Upper lobe of right lung (tissue), 1 donor: ENCODE measurements around the gene PALS2. TPM values are rescaled to one million over a fixed set of nuclear protein-coding genes. Genes with fewer than 3 reads are reported as not detected.
A peak's percentile ranks its signal among the peaks of the same experiment; 100 is the strongest.

Experiments
- ATAC-seq: fragments of 200-7000 bp; cut with Tn5 transposase; one replicate; pipeline ENCODE4 v1.9.1; 2020; ENCODE audit warnings: mild to moderate bottlenecking, moderate library complexity
- DNase-seq: peaks from one replicate; pipeline ENCODE4 v3.0.0-alpha.2; 2020
- H3K27ac ChIP-seq: fragments of 200-600 bp; one replicate; pipeline ENCODE4 v1.8.0; 2022
- H3K27me3 ChIP-seq: fragments of 200-600 bp; one replicate; pipeline ENCODE4 v1.8.0; 2022; ENCODE audit warnings: mild to moderate bottlenecking
- H3K36me3 ChIP-seq: fragments of 200-600 bp; one replicate; pipeline ENCODE4 v1.8.0; 2022
- H3K4me1 ChIP-seq: fragments of 200-600 bp; one replicate; pipeline ENCODE4 v1.8.0; 2022
- H3K4me3 ChIP-seq: fragments of 200-600 bp; one replicate; pipeline ENCODE4 v1.8.0; 2022; ENCODE audit warnings: mild to moderate bottlenecking
- H3K9me3 ChIP-seq: fragments of 200-600 bp; one replicate; pipeline ENCODE4 v1.8.0; 2022
- intact Hi-C: fragments of 100-400 bp; cut with DNase I; formaldehyde crosslinking; loops from one replicate; pipeline ENCODE4 v1.11.0; 2022
- long read RNA-seq: library from polyadenylated mRNA; unstranded; transcript quantifications from one replicate; pipeline ENCODE4 v2.0.0, GENCODE V29; 2021
- total RNA-seq: library from RNA; stranded (reverse); fragmentation: NEBNext Ultra II Directional; extraction: Animal tissue kit (Norgen Biotek cat#: 25700); gene quantifications from one replicate; pipeline ENCODE4 v1.2.1, GENCODE V29; 2021
- TF ChIP-seq, protein P1 (sequence below): fragments of 200-600 bp; IDR thresholded peaks from one replicate; pipeline ENCODE4 v1.8.0; 2022; ENCODE audit warnings: antibody characterized with exemption
- donor health status: DM: no; HTN: yes; CAD: no; lungs with severe emphysema.

PALS2 gene, protein sequence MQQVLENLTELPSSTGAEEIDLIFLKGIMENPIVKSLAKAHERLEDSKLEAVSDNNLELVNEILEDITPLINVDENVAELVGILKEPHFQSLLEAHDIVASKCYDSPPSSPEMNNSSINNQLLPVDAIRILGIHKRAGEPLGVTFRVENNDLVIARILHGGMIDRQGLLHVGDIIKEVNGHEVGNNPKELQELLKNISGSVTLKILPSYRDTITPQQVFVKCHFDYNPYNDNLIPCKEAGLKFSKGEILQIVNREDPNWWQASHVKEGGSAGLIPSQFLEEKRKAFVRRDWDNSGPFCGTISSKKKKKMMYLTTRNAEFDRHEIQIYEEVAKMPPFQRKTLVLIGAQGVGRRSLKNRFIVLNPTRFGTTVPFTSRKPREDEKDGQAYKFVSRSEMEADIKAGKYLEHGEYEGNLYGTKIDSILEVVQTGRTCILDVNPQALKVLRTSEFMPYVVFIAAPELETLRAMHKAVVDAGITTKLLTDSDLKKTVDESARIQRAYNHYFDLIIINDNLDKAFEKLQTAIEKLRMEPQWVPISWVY
- 15.6 TPM for total RNA-seq
- long read RNA-seq, full-length matches to known transcripts, result 4 of 5 reads
- long read RNA-seq, partial matches to known transcripts, result 0 of 5 reads
- long read RNA-seq, other reads (novel, unspliced or antisense), result 1 of 5 reads

DNA sequence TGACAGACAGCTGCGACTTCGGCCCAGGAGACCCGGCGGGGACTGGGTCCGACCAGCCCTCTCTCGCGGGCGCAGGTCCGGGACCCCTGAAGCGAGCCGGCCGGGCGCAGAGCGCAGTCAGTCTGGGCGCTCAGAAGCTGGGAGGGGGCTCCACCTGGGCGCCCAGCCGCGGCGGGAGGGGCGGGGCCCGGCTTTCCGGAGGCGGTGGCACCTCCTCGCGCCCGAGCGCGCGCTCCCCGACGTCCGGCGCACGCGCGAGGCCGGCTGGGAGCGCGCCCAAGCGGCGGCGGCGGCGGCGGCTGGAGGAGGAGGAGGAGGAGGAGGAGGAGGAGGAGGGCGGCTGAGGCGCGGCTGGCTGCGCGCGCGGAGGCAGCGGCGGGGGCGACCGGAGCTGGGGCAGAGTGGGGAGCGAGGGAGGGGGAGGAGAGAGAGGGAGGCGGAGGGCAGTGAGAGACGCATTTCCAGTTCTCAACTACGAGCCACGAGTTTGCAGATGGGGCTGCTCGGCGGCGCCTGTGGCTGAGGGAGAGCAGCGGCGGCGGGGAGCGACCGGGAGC lies at the start of gene PALS2:
Gene PALS2, plus strand, starts transcription at position 456 of the 557 bp plus-strand sequence. CDS start 50,216 bp downstream, outside the sequence.
- Histone ChIP-seq H3K27me3 (no peaks in the 10 kb centered on the region), H3K27ac (peak within 1 kb of the TSS; percentile 33), H3K4me3 (peak within 1 kb of the TSS; percentile 72), H3K4me1 (peaks cover 13% of the 10 kb centered on the region), H3K9me3 (no peaks in the 10 kb centered on the region), H3K36me3 (no peaks in the 10 kb centered on the region)
- intact Hi-C loops, result no loop called here
- TF ChIP-seq, protein P1, sequence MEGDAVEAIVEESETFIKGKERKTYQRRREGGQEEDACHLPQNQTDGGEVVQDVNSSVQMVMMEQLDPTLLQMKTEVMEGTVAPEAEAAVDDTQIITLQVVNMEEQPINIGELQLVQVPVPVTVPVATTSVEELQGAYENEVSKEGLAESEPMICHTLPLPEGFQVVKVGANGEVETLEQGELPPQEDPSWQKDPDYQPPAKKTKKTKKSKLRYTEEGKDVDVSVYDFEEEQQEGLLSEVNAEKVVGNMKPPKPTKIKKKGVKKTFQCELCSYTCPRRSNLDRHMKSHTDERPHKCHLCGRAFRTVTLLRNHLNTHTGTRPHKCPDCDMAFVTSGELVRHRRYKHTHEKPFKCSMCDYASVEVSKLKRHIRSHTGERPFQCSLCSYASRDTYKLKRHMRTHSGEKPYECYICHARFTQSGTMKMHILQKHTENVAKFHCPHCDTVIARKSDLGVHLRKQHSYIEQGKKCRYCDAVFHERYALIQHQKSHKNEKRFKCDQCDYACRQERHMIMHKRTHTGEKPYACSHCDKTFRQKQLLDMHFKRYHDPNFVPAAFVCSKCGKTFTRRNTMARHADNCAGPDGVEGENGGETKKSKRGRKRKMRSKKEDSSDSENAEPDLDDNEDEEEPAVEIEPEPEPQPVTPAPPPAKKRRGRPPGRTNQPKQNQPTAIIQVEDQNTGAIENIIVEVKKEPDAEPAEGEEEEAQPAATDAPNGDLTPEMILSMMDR, result no peak
- ATAC-seq (peak; percentile 94), DNase-seq (peak; percentile 88)

DNA sequence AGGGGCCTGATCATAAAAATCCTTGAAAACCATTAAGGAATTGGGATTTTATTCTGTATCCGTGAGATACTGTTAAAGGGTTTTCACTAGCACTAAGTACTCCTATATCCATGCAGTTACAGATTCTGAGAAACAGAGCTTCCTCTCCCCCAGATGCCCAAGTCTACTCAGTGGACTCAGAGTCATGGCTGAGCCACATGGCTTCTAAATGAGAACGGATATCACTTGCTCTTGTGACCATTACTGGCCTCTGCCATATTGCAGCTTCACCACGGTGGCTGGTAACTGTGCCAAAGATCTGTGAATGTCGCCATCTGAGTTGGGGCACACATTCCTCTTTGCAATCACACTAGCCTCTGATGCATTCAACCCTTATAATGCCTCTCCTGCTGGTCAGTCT lies 42.0 kb upstream of the PALS2 start:
- TF ChIP-seq, protein P1, result no peak
- H3K4me1 ChIP-seq, result no peaks in the 10 kb centered on the region
- H3K27me3 ChIP-seq, result no peaks in the 10 kb centered on the region
- ATAC-seq (no peak), DNase-seq (no peak)
- no peaks in the 10 kb centered on the region for H3K9me3 ChIP-seq
- intact Hi-C loops, result no loop called here
- no peak overlapping the region for H3K27ac ChIP-seq
- no peak overlapping the region for H3K4me3 ChIP-seq
- H3K36me3 ChIP-seq, result no peaks in the 10 kb centered on the region

DNA sequence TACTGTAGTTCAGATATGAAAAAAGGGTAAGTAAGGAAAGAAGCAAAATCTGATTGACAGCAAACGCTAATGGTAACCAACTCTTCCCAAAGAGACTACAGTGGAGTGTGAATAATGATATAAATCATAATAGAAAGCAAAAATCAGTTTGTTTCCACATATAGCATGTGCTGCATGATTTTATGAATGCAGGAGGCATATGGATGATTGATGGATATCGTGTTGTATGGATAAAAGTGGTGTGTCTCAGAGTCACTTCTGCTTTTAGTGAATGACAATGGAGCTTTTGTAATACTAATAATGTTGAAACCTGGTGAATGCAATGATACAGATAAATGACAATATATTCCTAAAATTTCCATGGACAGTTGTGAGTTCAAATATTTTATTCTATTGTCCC lies 36.6 kb upstream of the PALS2 start:
- no peak for DNase-seq
- Histone ChIP-seq H3K27me3 (no peaks in the 10 kb centered on the region), H3K36me3 (no peaks in the 10 kb centered on the region), H3K9me3 (no peaks in the 10 kb centered on the region), H3K4me3 (no peak overlapping the region), H3K4me1 (no peaks in the 10 kb centered on the region), H3K27ac (no peak overlapping the region)
- no peak for ATAC-seq
- intact Hi-C loops, result no loop called here
- TF ChIP-seq, protein P1, result no peak

DNA sequence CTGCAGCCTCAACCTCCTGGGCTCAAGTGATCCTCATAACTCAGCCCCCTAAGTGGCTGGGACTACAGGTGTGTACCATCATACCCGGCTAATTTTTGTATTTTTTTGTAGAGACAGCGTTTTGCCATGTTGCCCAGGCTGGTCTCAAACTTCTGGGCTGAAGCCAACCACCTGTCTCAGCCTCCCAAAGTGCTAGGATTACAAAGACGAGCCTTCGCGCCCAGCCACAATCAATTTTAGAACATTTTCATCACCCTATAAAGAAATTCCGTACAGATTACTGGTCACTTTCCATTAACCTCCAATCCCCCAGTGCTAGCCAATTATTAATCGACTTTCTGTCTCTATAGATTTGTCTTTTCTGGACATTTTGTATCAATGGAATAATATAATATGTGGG lies 32.3 kb upstream of the PALS2 start:
- Histone ChIP-seq H3K4me3 (no peak overlapping the region), H3K27me3 (peaks cover 5% of the 10 kb centered on the region), H3K27ac (no peak overlapping the region), H3K9me3 (no peaks in the 10 kb centered on the region), H3K36me3 (no peaks in the 10 kb centered on the region), H3K4me1 (no peaks in the 10 kb centered on the region)
- DNase-seq (no peak), ATAC-seq (no peak)
- intact Hi-C loops, result no loop called here
- TF ChIP-seq, protein P1, result no peak

DNA sequence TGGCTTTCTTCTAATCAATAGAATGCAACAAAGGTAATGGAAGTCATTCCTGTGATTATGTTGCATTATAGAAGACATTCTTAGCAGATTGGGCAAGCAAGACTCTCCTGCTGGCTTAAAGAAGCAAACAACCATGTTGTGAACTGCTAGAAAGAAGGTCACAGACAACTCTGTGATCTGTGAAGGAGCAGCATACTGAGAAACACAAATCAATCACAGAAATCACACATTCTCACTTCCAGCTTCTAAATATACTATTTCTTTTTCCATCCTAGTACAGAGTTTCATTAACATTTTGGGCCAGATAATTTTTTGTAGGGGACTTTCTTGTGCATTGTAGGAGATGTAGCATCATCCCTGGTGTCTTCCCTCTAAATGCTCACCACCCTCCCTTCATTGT lies 28.0 kb upstream of the PALS2 start:
- TF ChIP-seq, protein P1, result no peak
- Histone ChIP-seq H3K36me3 (no peaks in the 10 kb centered on the region), H3K9me3 (no peaks in the 10 kb centered on the region), H3K4me3 (no peak overlapping the region), H3K4me1 (no peaks in the 10 kb centered on the region), H3K27ac (no peak overlapping the region), H3K27me3 (peaks cover 5% of the 10 kb centered on the region)
- DNase-seq, result no peak
- ATAC-seq, result no peak
- intact Hi-C loops, result no loop called here
